ENCODE measurements around the gene TREX2. TPM values are rescaled to one million over a fixed set of nuclear protein-coding genes. Genes with fewer than 3 reads are reported as not detected.
"Not testable (repeated sequence)": the region's sequence is repeated elsewhere in the genome, so short reads cannot be mapped to it uniquely, and the experiment has no call there.

The TREX2 gene
- total RNA-seq, 1 experiment from 2014 or later, result 2.9 TPM

DNA sequence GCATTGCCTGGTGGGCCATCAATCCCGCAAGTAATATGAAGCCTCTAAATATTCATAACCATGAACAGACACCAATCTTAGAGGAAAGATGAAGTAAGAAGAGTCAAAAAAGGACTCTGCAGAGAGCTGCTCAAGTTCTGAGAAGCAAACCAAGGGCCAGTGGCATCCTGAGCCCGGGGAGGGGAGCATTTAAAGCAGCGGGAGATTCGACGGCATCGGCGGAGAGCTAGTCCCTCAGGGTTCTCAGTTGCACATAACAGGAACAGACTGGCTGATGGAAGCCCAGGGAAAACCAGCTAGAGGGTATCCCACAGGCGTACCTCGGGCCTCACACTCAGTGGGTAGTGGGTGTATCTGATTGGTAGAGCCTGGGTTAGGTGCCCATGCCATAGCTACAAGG, 39.8 kb downstream of the TREX2 start:
- RAD21 ChIA-PET (ENCODE audit: low non-redundant PET in 1 of 2, low total read pairs in 2 of 2, uncharacterized antibody in 2 of 2, unreplicated experiment in 2 of 2), result interaction anchor here in 1 of 2 experiments (0.6 kb wide), 1 partner anchor 53 kb away, joined by 3 read pairs; no protein-coding TSS in a partner anchor
- intact Hi-C loops (cut with micrococcal nuclease), result no loop called here
- Histone ChIP-seq H2AFZ (ENCODE audit: low read depth, low read length, poor library complexity, severe bottlenecking) (no peak overlapping the region), H3K9me3 (ENCODE audit: control insufficient read depth in 1 of 2, insufficient read depth in 1 of 2, low read depth in 1 of 2, low read length in 2 of 2) (no peaks in the 10 kb centered on the region), H3K27me3 (ENCODE audit: insufficient read depth, low read length) (no peaks in the 10 kb centered on the region), H3K27ac (ENCODE audit: low read depth, low read length) (no peak overlapping the region), H3K4me3 (replicated peaks in 1 of 2; ENCODE audit: low read depth in 1 of 2, low read length in 2 of 2) (no peak overlapping the region), H3K4me1 (ENCODE audit: control insufficient read depth in 1 of 2, insufficient read depth in 2 of 2, low read length in 2 of 2) (no peaks in the 10 kb centered on the region), H3K79me2 (ENCODE audit: insufficient read depth, low read length) (no peaks in the 10 kb centered on the region), H4K20me1 (ENCODE audit: insufficient read depth) (no peaks in the 10 kb centered on the region), H3K4me2 (ENCODE audit: low read length) (no peak overlapping the region), H3K9me2 (ENCODE audit: insufficient read depth) (no peaks in the 10 kb centered on the region), H3K36me3 (ENCODE audit: control insufficient read depth in 1 of 2, insufficient read depth in 2 of 2, low read length in 2 of 2) (no peaks in the 10 kb centered on the region), H3K9ac (ENCODE audit: low read length) (no peak overlapping the region)
- no peak for TF ChIP-seq SIN3A (IDR thresholded peaks at IDR 0.05; ENCODE audit: low read depth)
- no peak for TF ChIP-seq FOSL1 (IDR thresholded peaks at IDR 0.05; ENCODE audit: low read depth)
- TF ChIP-seq, protein P1, sequence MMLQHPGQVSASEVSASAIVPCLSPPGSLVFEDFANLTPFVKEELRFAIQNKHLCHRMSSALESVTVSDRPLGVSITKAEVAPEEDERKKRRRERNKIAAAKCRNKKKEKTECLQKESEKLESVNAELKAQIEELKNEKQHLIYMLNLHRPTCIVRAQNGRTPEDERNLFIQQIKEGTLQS (IDR thresholded peaks at IDR 0.05), result no peak
- CTCF ChIA-PET, result no interaction called here
- DNase-seq (ENCODE audit: low read depth, low spot score) (no peak), ATAC-seq (no peak)
- POLR2A ChIA-PET, result no interaction called here
- BruUV-seq (replicated peaks), result no TSS peak

DNA sequence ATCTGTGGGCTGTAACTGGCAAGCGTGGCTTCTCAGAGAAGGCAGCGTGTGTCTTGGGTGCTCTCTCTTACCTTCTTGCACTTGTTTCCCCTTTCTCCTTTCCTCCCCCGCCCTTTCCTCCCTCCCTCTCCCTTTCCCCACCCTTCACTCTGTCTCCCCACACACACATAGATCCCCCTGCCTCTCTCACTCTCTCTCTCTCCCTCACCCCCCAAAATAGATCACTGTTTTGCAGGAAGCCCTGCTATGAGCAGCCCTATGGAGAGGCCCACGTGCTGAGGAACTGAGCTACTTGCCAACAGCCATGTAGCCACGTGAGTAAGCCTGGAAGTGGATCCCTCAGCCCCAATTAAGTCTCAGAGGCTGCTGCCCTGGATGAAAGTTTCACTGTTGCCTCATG, 40.4 kb downstream of the TREX2 start:
- ATAC-seq (no peak), DNase-seq (ENCODE audit: low read depth, low spot score) (no peak)
- intact Hi-C loops (cut with micrococcal nuclease), result no loop called here
- ChIA-PET CTCF (no interaction called here), RAD21 (ENCODE audit: low non-redundant PET in 1 of 2, low total read pairs in 2 of 2, uncharacterized antibody in 2 of 2, unreplicated experiment in 2 of 2) (no interaction called here), POLR2A (no interaction called here)
- Histone ChIP-seq H3K4me2 (ENCODE audit: low read length) (no peak overlapping the region), H3K79me2 (ENCODE audit: insufficient read depth, low read length) (no peaks in the 10 kb centered on the region), H3K4me3 (replicated peaks in 1 of 2; ENCODE audit: low read depth in 1 of 2, low read length in 2 of 2) (no peak overlapping the region), H4K20me1 (ENCODE audit: insufficient read depth) (no peaks in the 10 kb centered on the region), H3K36me3 (ENCODE audit: control insufficient read depth in 1 of 2, insufficient read depth in 2 of 2, low read length in 2 of 2) (no peaks in the 10 kb centered on the region), H3K9me2 (ENCODE audit: insufficient read depth) (no peaks in the 10 kb centered on the region), H2AFZ (ENCODE audit: low read depth, low read length, poor library complexity, severe bottlenecking) (no peak overlapping the region), H3K9me3 (ENCODE audit: control insufficient read depth in 1 of 2, insufficient read depth in 1 of 2, low read depth in 1 of 2, low read length in 2 of 2) (no peaks in the 10 kb centered on the region), H3K27ac (ENCODE audit: low read depth, low read length) (no peak overlapping the region), H3K4me1 (ENCODE audit: control insufficient read depth in 1 of 2, insufficient read depth in 2 of 2, low read length in 2 of 2) (no peaks in the 10 kb centered on the region), H3K9ac (ENCODE audit: low read length) (no peak overlapping the region), H3K27me3 (ENCODE audit: insufficient read depth, low read length) (no peaks in the 10 kb centered on the region)
- BruUV-seq (replicated peaks), result no TSS peak
- TF ChIP-seq SIN3A (IDR thresholded peaks at IDR 0.05; ENCODE audit: low read depth) (no peak), TCF7L2 (IDR thresholded peaks at IDR 0.05; ENCODE audit: borderline replicate concordance, extremely low read depth, insufficient read depth, insufficient read length) (no peak), JUND (IDR thresholded peaks at IDR 0.05) (no peak), EGR1 (IDR thresholded peaks at IDR 0.05; ENCODE audit: low read depth) (no peak), ZFX (IDR thresholded peaks at IDR 0.05) (no peak)
- TF ChIP-seq, protein P2, sequence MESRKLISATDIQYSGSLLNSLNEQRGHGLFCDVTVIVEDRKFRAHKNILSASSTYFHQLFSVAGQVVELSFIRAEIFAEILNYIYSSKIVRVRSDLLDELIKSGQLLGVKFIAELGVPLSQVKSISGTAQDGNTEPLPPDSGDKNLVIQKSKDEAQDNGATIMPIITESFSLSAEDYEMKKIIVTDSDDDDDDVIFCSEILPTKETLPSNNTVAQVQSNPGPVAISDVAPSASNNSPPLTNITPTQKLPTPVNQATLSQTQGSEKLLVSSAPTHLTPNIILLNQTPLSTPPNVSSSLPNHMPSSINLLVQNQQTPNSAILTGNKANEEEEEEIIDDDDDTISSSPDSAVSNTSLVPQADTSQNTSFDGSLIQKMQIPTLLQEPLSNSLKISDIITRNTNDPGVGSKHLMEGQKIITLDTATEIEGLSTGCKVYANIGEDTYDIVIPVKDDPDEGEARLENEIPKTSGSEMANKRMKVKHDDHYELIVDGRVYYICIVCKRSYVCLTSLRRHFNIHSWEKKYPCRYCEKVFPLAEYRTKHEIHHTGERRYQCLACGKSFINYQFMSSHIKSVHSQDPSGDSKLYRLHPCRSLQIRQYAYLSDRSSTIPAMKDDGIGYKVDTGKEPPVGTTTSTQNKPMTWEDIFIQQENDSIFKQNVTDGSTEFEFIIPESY (IDR thresholded peaks at IDR 0.05; ENCODE audit: extremely low read depth, insufficient replicate concordance, low read length), result no peak

DNA sequence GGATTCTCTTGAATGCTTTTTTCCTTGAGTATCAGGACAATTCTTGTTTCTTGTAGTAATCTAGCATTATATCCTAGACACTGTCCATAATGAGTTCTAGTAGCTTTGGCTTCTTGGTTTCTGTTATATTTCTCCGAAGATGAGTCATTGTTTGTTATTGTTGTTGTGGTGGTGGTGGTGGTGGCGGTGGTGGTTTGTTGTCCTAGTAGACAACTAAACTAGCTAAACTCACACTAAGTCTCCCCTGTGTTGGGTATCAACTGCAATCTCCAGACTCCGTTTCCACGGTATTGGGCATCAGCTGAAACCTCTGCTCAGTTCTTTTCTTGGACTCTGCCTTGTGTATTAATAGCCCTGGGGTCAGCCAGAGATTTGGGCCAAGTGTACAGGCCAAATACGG, 41.5 kb downstream of the TREX2 start:
- DNase-seq (ENCODE audit: low read depth, low spot score); H2AFZ ChIP-seq (ENCODE audit: low read depth, low read length, poor library complexity, severe bottlenecking); H3K27me3 ChIP-seq (ENCODE audit: insufficient read depth, low read length); H4K20me1 ChIP-seq (ENCODE audit: insufficient read depth); H3K27ac ChIP-seq (ENCODE audit: low read depth, low read length); H3K9me2 ChIP-seq (ENCODE audit: insufficient read depth); CTCF ChIA-PET; H3K4me1 ChIP-seq (ENCODE audit: control insufficient read depth in 1 of 2, insufficient read depth in 2 of 2, low read length in 2 of 2); H3K9ac ChIP-seq (ENCODE audit: low read length); H3K4me2 ChIP-seq (ENCODE audit: low read length); H3K36me3 ChIP-seq (ENCODE audit: control insufficient read depth in 1 of 2, insufficient read depth in 2 of 2, low read length in 2 of 2); H3K4me3 ChIP-seq (replicated peaks in 1 of 2; ENCODE audit: low read depth in 1 of 2, low read length in 2 of 2); intact Hi-C loops (cut with micrococcal nuclease); ATAC-seq; RAD21 ChIA-PET (ENCODE audit: low non-redundant PET in 1 of 2, low total read pairs in 2 of 2, uncharacterized antibody in 2 of 2, unreplicated experiment in 2 of 2); BruUV-seq (replicated peaks); POLR2A ChIA-PET; H3K9me3 ChIP-seq (ENCODE audit: control insufficient read depth in 1 of 2, insufficient read depth in 1 of 2, low read depth in 1 of 2, low read length in 2 of 2); H3K79me2 ChIP-seq (ENCODE audit: insufficient read depth, low read length): not testable (repeated sequence)
